HG03457 (cell line): ENCODE measurements around the gene QRICH1.

Experiments
- ATAC-seq: cut with Tn5 transposase; IDR thresholded peaks from one replicate; pipeline ENCODE4 v1.9.1; 2021; ENCODE audit warnings: moderate number of reproducible peaks; ENCODE audit not compliant: unreplicated experiment

The QRICH1 gene

DNA sequence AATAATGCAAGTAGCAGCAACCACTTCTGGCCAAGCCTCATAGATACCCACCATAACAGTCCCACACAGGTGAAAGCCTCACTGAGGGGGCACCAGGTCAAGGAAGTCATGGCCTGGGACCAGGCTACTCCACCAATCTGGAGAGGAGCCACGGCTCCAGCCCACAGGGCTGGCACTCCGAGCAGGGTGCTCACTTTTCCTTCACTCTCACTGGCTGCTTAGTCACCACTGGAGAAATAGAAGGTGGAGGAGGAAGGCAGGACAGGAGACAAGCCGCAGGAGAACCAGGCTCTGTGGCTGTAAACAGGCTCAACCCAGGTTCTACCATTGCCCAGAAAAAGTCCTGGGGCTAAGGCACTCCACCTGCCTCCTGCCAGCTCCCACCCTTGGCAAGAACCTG is 25.6 kb upstream of the QRICH1 start:
- ATAC-seq = no peak

DNA sequence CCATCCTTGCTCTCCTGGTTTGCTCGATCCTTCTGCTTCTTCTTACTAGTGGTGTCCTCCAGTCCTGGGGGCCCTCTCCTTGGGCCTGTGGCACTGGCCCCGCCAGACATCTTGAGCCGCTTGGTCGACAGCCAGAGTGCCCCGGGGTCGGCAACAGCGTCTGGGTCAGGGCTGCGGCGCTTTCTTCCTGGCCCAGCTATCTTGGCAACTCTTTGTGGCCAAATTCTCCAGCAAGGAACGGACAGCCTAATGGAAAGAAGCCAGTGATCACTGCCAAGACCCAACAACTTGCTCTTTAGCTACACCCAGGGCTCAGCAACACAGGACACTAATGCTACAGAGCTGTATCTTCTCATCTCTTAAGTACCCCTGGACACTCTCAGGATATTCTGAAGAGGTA is 25.2 kb upstream of the QRICH1 start:
- ATAC-seq = no peak

DNA sequence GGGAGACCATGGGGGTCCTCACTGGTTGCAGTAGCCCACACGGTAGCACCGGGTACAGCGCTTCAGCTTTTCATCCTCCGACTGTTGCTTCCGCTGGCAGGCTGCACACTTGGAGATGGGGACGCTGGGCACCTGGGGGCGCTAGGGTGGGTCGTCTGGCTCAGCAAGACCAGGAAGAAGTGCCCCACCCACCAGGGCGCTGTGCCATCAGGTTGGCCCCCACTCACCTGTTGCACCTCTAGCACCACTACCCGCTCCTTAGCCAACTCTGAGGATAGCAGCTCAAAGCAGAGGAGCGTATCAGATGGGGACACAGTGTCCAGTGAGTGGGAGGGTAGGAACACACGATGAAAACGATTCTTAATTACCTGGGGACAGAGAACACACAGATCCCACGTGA is 18.4 kb upstream of the QRICH1 start:
- no peak for ATAC-seq

DNA sequence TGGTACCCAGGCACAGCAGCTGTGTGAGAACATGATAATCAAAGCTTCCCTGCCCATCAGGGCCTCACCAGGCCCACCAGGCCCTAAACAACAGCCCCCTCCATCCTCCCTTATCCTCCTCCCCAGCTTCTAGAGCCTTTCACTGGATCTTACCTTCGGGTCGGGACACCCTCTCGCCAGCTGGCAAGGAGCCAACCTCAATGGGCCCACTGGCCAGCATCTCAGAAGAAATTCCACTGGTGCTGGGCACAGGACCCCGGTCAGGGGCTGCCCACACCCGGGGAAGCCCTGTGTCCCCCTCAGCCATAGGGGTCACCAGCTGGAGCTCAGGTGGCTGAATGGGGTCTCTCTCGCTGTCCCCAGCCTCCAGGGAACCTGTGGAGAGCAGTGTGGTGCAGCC is 17.5 kb upstream of the QRICH1 start:
- no peak for ATAC-seq

DNA sequence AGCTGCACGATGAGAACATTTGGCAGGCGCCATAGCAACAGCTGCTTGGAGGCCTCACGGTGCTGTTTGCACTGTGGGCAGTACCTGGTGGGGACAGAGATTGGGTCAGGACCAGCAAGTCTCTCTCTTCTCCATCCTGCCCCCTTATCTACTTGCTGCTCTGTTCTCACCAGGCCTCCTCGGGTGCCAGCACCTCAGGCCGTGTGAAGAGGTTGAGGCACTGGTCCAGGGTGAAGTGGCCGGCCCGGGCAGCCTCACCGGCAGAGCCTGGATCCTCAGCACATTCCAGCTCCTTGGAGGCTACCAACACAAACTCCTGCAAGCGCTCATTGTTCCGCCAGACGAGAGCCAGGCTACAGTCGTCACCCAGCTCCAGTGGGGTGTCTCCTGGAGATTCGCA is 16.9 kb upstream of the QRICH1 start:
- ATAC-seq = no peak

DNA sequence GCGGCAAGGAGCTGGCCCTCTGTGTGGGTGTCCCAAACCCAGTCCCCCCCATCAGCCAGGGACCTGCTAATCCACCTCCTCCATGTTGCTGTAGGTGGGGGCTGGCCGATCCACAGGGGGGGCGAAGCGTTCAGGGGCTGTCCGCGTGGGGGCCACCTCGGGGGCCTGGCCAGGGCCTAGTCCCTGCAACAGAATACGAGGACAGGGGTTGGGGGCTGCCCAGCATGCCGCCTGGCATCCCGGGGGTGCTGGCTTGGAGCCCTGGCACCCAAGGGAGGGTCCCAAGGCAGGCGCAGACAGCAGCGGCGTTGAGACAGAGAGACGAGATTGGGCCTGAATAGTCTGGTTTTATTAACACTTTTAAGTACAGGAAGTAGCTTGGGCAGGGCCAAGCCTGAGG is 14.5 kb upstream of the QRICH1 start:
- no peak for ATAC-seq

DNA sequence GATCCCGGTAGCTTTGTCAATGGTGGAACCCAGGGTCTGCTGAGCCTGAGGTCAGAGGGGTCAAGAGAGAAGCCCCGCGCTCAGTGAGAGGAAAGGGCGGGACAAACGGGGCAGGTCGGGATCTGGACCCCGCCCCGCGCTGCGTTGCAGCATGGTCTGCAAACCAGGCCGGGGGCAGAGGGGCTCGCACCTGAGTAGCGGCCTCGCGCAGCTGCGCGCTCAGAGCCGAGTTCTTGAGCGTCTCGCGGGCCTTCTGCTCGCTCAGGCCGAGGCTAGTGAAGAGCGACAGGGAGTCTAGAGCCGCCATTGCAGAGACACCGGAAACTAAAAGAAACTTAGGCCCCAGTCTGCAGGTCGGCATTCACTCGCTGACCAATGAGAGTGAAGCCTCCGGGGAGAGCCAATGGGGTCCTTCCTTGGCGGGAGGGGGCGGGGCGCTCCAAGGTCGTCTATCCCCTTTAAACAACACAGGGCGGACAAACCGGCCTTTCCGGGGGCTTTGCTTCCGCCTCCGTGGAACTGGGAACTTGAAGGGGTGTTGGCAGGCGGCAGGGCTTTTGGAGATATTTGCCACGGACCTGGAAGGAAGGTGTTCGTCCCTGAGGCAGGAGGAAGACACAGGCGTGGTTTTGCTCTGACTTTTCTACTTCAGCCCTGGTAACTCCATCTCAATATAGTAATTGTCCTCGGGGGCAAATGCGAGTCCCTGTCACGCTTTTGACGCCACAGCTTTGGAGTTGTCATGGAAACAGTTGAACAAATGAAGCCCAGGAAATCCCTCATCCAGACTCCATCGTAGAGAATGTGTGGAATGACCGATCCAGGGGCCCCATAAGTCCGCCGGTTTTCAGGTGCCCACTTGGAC is 10.8 kb upstream of the QRICH1 start, which contains the start of gene QARS1:
Gene QARS1 (minus strand): TSS at position 331 of the 865 bp plus-strand sequence. CDS start 24 bp downstream, at position 307.
- peak; percentile 56 for ATAC-seq

DNA sequence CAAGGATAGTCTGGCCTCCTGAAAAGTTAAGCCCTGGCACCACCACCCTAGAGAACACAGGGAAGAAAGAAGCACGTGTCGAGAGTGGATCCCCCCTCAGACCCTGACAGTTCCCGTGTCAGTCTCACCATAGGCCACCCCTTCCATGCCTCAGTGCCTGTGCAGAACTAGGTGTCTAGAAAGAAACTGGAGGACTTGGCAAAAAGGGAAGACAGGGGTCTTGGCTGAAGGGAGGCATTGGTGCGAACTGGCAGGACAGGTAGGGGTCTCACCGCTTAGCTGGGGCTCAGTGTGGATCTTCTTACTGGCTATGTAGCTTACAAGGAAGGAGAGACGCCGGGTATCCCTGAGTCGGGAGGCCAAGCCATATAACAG is 10.2 kb upstream of the QRICH1 start:
- no peak for ATAC-seq

DNA sequence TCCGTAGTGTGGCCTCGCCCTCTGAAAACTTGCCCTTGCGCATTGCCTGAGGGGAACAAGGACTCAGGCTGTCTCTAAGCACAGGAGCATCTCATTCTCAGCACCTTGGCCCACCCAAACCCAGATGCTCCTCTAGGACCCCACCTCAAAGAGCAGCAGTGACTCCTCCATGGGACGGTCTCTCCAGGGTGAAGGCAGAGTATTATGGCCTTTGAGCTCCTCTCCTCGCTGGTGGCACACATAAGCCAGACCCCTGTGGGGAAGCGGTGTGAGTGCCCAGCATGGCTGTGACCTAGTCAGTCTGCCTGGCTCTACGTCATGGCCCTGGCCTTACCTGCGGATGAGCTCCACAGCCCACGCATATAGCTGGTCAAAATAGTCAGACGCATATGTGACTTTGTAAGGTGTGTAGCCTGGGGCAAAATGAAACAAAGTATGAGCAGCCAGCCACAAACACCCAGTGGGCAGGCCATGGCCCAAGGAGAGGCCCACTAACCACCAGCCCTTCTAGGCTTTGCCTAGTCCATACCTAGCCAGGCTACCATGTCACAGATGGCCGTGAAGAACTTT is 6.3 kb upstream of the QRICH1 start:
- no peak for ATAC-seq

DNA sequence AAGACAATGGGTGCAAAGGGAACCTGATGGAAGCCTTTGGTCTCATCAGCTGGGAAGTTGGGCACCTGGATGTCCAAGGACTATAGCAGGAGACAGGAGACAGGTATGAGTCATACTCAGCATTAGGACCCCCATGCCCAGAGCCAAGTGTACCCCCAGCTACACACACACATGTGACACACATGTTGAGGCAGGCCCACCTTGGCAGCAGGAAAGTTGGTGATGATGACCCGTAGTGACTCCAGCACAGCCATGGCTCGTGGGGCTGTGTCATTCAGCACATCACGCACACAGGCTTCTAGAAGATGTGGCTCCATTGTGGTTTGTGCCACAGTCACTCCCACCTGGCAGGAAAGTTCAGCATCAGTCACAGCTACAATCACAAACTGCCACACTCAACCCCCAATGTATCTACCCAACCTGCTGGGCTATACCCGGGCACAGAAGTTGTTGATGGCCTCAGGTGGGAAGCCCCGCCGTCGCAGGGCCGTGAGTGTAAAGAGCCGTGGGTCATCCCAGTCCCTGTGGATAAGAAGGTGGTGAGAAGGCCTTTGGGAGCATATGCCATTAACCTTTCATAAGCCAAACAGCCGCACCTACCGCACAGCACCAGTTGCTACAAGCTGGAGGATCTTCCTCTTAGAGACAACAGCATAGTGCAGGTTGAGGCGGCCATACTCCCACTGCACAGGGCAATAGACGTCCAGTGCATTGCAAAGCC is 5.2 kb upstream of the QRICH1 start:
- no peak for ATAC-seq

DNA sequence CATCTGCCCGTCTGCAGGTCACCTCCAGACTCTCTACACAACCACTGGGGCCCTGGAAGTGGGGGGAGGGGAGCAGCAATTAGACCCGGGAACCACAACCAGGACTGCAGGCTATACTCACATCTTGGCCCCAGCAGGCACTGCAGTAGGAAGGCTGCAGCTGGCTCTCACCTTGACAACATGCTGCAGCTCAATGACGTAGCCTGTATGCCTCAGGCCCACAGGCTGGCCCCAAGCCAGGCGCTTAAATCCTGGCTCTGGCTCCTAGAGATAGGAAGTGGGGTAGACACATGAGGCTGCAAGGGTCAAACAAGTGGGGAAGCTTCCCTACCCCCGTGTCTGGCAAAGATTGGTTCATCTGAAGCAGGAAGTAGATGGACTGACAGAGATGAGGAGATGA is 4.6 kb upstream of the QRICH1 start:
- no peak for ATAC-seq

DNA sequence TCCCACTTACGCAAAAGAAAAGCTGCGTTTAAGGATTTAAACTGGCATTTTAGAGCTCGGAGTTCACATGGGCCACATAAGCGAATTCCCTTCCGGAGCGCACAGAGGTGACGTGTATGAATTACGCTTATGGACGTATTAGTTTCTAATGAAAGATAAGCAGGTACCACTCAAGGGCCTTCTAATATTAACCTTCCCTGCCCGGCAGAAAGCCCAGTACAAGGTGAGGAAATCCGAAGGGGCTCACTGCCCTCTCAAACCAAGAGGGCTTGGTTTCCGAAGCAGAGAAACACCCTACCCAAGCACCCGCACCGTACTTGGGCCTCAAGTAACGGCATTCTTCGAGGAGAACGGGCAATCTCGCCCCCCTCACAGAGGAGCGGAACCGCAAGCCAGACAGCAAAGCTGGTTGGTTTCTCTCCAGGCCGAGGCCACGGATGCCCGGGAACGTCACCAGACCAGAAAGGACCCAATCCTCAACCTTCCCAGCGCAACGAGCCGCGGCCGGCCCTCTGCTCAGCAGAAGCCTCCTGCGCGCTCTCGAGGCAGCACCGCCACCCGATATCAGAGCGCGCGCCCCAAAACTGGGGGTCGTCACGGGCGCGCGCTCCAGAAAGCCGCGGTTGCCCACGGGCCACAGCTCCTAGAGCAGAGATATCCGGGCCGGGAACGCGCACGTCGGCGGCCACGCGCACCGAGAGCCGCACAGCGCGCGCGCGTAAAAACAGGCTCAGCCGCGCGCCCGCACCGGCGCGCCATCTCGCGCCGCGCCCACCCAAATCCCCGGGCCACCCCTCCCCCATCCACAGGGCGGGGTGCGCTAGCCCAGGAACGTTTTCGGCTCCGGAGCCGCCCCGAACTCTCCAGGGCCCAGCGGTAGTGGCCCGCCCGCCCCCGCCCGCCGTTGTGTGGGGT is 676 bp downstream of the QRICH1 start:
- peak; percentile 32 for ATAC-seq

DNA sequence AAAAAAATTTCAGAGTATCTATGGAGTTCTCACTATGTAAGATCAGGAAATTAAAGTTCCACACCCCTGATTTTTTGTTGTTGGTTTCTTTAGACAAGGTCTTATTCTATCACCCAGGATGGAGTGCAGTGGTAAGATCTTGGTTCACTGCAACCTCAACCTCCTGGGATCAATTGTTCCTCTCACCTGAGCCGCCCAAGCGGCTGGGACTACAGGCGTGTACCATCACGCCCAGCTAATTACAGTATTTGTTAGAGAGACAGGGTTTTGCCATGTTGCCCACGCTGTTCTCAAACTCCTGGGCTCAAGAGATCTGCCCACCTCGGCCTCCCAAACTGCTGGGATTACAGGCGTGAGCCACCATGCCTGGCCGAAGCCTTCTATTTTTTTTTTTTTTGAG is 12.4 kb downstream of the QRICH1 start:
- ATAC-seq = no peak

DNA sequence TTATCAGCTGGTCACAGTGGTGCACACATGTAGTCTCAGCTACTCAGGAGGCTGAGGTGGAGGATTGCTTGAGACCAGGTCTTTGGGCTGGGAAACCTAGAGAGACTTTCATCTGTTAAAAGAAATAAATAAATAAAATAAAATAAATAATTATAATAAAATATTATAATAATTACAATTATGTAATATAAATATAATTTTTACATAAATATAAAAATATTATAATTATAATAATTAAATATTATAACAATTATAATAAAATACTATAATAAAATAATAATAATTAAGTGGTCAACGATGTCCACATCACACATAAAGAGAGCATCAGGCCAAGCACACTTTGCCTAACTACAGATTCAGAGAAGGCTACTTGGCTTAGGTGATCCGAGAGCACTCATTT is 14.6 kb downstream of the QRICH1 start:
- ATAC-seq = no peak

DNA sequence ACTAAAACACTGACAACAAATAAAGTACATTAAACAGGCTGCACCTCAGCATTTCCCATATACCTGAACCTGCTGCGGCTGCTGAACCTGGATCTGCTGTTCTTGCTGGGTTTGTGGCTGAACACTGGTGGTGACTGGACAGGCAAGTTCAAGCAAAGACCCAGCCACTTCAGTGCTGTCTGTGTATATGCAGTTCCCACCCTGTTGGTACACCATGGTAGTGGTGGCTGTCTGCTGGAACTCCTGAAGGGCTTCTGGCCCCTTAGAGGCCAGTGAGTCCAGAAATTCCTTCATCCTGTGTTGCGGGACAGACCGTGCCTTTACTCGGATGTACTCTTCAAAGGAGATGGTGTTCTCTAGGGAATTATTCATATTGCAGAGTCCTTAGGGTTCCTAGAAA is 17.2 kb downstream of the QRICH1 start:
- ATAC-seq = no peak

DNA sequence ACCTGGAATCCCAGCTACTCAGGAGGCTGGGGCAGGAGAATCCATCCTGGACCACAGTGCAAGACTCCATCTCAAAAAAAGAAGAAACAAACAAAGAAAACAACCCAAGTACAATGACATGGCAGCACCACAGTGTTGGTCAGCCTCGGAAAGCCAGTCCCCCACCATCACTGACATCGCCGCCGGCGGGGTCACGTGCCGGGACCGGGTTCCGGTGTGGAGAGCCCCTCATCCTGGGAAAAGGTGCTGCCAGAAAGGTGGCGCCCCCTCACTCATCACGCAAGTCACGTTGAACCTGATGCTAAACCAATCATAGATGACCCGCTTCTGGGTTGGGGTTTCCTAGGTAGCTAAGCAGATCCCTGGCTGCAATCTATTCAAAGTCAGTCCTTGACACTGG is 17.8 kb downstream of the QRICH1 start:
- no peak for ATAC-seq

DNA sequence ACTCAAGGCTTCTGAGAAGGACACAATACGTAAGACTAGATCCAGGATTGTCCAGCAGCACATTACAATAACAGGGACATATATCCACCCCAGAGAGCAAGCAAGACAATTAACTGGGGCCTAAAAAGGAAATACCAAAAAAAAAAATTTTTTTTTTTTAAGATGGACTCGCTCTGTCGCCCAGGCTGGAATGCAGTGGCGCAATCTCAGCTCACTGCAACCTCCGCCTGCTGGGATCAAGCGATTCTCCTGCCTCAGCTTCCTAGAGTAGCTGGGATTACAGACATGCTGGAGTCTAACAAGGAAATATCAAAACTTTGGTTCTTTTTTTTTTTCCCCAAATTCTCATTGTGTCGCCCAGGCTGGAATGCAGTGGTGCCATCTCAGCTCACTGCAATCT is 35.9 kb downstream of the QRICH1 start:
- no peak for ATAC-seq

DNA sequence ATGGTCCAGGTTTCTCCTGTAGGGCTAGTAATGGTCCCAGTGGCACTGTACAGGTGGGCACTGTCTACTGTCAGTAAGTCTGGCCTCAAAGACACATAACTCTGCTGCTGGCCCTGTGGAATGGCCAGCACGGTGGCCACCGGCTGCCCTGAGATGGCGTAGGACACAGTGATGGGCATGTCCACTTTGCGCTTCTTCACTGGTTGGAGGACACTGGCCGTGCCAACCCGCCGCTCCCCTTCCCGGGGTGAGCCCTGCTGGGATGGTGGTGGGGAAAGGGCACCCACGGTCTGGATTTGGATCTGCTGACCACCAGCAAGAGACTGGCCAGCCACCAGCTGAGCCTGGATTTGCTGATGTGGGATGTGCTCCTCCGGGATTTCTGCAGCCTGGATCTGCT is 36.6 kb downstream of the QRICH1 start:
- no peak for ATAC-seq

DNA sequence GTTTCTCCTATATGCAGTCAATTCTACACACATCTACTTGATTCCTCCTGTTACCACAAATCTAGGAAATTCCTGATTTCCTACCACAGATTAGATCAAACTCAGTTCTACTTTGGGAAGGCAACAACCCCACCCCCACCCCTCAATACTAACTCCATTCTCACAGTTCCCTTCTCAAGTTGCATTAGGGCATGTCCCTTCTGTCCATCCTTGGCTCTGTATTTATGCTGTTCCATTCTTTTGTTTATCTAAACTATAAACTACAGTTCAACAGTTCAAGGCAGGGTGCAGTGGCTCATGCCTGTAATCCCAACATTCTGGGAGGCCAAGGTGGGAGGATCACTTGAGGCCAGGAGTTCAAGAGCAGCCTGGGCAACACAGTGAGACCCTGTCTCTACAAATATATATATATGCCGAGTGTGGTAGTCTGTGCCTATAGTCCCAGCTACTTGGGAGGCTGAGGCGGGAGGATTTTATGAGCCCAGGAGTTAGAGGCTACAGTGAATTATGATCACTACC is 39.5 kb downstream of the QRICH1 start:
- ATAC-seq = no peak

DNA sequence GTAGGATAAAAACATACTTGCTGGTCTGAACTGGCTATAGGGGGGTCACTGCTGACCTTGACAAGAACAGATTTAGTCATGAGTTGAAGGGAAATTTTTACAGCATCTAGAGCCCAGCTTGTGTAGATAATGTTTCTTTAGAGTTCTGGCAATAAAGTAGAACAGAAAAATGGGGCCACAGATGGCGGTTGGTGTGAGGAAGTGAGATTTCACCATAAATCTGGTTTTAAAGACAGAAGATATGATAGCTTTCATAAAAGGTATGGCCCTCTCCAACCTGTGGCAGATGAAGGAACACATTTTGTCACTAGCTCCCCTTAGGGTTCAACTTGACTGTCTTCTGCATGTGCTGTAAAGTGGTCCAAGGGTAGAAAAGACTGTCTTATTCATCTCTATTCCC is 40.3 kb downstream of the QRICH1 start:
- ATAC-seq = no peak

DNA sequence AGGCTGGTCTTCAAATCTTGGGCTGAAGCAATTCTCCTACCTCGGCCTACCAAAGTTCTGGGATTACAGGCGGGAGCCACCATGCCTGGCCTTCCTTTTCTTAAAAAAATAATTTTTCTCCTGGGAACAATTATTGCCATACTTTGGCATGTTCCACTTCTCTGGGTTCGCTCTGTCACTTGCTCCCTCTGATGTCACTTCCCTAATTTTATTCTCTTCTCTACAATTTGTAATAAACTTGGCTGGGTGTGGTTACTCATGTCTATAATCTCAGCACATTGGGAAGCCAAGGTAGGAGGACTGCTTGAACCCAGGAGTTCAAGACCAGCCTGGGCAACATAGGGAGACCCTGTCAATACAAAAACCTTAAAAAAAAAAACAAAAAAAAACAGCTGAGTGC is 58.6 kb downstream of the QRICH1 start:
- no peak for ATAC-seq
